HG03460 (cell line): ENCODE data around the gene ABL2.

Source experiments
- ATAC-seq: cut with Tn5 transposase; IDR thresholded peaks from one replicate; pipeline ENCODE4 v1.9.1; 2021; ENCODE audit not compliant: unreplicated experiment

The ABL2 gene

GRCh38 chr1:179058487-179059483, 170.7 kb downstream of the ABL2 start:
- no peak for ATAC-seq

DNA sequence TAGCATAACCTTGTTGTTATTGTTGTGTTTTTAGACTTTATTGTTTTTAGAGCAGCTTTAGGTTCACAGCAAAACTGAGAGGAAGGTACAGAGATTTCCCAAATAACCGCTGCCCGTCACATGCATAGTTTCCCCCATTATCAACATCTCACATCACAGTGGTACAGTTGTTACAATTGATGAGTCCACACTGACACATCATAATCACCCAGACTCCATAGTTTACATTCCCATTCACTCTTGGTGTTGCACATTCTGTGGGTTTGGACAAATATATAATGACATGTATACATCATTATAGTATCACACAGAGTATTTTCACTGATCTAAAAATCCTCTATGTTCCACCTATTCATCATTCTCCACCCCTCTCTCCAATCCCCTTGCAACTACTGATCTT, 173.5 kb downstream of the ABL2 start:
- ATAC-seq, result no peak

DNA sequence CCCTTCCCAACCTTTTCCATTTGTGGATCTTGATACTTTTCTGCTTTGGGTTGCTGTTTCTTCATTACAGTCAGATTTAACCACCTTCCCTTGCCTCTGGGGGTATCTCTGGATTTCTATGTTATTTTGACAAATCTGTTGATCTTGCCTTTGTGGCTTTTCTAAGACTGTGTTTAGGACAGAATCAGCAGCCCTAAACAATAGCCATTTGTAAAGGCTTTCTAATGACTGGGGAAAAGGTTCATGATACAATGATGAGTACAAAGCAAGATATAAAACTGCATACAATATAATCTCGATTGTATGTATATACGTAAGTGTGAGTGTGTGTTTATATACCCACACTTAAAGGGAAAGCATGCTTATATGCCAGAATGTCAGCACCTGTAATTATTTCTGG, 176.0 kb downstream of the ABL2 start:
- no peak for ATAC-seq

GRCh38 chr1:179052776-179053175, 176.7 kb downstream of the ABL2 start:
- no peak for ATAC-seq
